CD8-positive, alpha-beta memory T cell (primary cell): ENCODE measurements around the gene FAM110A. TPM values are rescaled to one million over a fixed set of nuclear protein-coding genes. Genes with fewer than 3 reads are reported as not detected.

Experiments
- CTCF ChIA-PET: fragments of 350-600 bp; sonication (Branson Sonifier 250); formaldehyde crosslinking; loops from one replicate; lab custom pipeline; 2021; ENCODE audit warnings: antibody characterized with exemption; lab: Charles Lee
- POLR2A ChIA-PET: fragments of 350-600 bp; sonication (Branson Sonifier 250); formaldehyde crosslinking; loops from one replicate; lab custom pipeline; 2021; ENCODE audit warnings: antibody characterized with exemption; lab: Charles Lee
- DNase-seq, 5 donors: peaks; one replicate each; pipeline versions ENCODE4 v3.0.0 to v3.0.0-alpha.2; 2020 to 2022; ENCODE audit warnings: mixed read lengths in 1 of 5
- H3K27ac ChIP-seq: one replicate; pipeline ENCODE4 v1.7.0; 2013; ENCODE audit warnings: low read depth, mild to moderate bottlenecking, low read length, moderate library complexity
- H3K27me3 ChIP-seq: 2 replicates; pipeline ENCODE4 v1.7.0; 2013; ENCODE audit warnings: low read length, mild to moderate bottlenecking; ENCODE audit not compliant: insufficient read depth, poor library complexity, severe bottlenecking
- H3K36me3 ChIP-seq: 2 replicates; pipeline ENCODE4 v1.7.0; 2013; ENCODE audit warnings: mild to moderate bottlenecking, low read length, moderate library complexity; ENCODE audit not compliant: insufficient read depth
- H3K4me1 ChIP-seq: 2 replicates; pipeline ENCODE4 v1.7.0; 2013; ENCODE audit warnings: mild to moderate bottlenecking, low read length, moderate library complexity; ENCODE audit not compliant: insufficient read depth
- H3K4me3 ChIP-seq: 2 replicates; pipeline ENCODE4 v1.7.0; 2013; ENCODE audit warnings: mild to moderate bottlenecking, low read length
- H3K9me3 ChIP-seq: 2 replicates; pipeline ENCODE4 v1.7.0; 2013; ENCODE audit warnings: mild to moderate bottlenecking, low read length
- H3K27ac Mint-ChIP-seq, 8 donors: one replicate each; pipeline ENCODE4 v1.8.0; 2020 to 2021; ENCODE audit warnings: mixed read lengths in 8 of 8, mild to moderate bottlenecking in 6 of 8, inconsistent platforms in 3 of 8, moderate library complexity in 3 of 8
- H3K27me3 Mint-ChIP-seq, 2 donors: one replicate each; pipeline ENCODE4 v1.8.0; 2020 to 2021; ENCODE audit warnings: mixed read lengths in 2 of 2, mild to moderate bottlenecking in 1 of 2, moderate library complexity in 1 of 2
- H3K36me3 Mint-ChIP-seq, 3 donors: one replicate each; pipeline ENCODE4 v1.8.0; 2020 to 2021; ENCODE audit warnings: mixed read lengths in 3 of 3, inconsistent platforms in 1 of 3, mild to moderate bottlenecking in 1 of 3
- H3K4me1 Mint-ChIP-seq, 3 donors: one replicate each; pipeline ENCODE4 v1.8.0; 2020 to 2021; ENCODE audit warnings: mixed read lengths in 3 of 3, inconsistent platforms in 1 of 3, mild to moderate bottlenecking in 1 of 3
- H3K4me3 Mint-ChIP-seq, 7 donors: one replicate each; pipeline ENCODE4 v1.8.0; 2020 to 2021; ENCODE audit warnings: mixed read lengths in 7 of 7, mild to moderate bottlenecking in 6 of 7, moderate library complexity in 4 of 7, inconsistent platforms in 2 of 7
- H3K9me3 Mint-ChIP-seq, 5 donors: one replicate each; pipeline ENCODE4 v1.8.0; 2020 to 2022; ENCODE audit warnings: mixed read lengths in 5 of 5, mild to moderate bottlenecking in 3 of 5, moderate library complexity in 2 of 5, inconsistent platforms in 1 of 5
- polyA plus RNA-seq: library from polyadenylated mRNA; unstranded; fragments of 300-500 nt; fragmentation: Illumina TruSeq; gene quantifications from one replicate; pipeline ENCODE4 v1.2.3, GENCODE V29; 2021
- total RNA-seq, 2 experiments: library from RNA; stranded (reverse); gene quantifications; one replicate each; pipeline ENCODE4 v1.2.3, GENCODE V29; 2021

FAM110A gene
- total and polyA plus RNA-seq, 3 experiments from 2014 or later, result 13.3 to 15.0 (median 14.9) TPM

DNA sequence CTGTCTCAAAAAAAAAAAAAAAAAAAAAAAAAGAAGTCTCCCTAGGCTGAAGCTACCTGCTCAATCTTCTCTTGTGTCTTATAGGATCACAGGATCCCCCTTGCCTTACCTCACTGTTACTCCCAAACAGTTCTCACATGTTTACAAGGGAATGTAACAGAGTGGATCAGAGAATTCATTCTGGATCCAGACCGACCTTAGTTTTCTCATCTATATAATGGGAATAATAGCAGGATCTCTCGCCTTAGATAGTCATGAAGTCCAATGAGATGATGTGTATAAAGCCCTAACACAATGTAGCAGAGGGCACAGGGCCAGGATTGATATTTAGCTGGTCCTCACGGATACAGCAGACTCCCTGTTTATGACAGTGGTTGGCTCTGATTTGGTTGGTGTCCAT lies 2.3 kb upstream of the FAM110A start:
- no peak for DNase-seq
- no peak overlapping the region for H3K4me3 ChIP-seq
- H3K9me3 ChIP-seq, result no peaks in the 10 kb centered on the region
- peaks cover 26 to 30% (median 27%) of the 10 kb centered on the region in 3 donors for H3K4me1 Mint-ChIP-seq
- no peak overlapping the region for H3K27ac Mint-ChIP-seq
- no peak overlapping the region for H3K27ac ChIP-seq
- no peaks in the 10 kb centered on the region for H3K9me3 Mint-ChIP-seq
- H3K36me3 Mint-ChIP-seq, result peaks cover 0 to 4% (median 0%) of the 10 kb centered on the region in 3 donors
- ChIA-PET POLR2A (no interaction called here), CTCF (interaction anchor here (1.0 to 3.6 kb wide), 4 partner anchors 10 to 185 kb away, joined by 4 to 45 read pairs (median 12); no protein-coding TSS in a partner anchor)
- H3K4me1 ChIP-seq, result peaks cover 20% of the 10 kb centered on the region
- no peak overlapping the region for H3K4me3 Mint-ChIP-seq
- no peaks in the 10 kb centered on the region for H3K36me3 ChIP-seq
- H3K27me3 Mint-ChIP-seq, result no peaks in the 10 kb centered on the region
- H3K27me3 ChIP-seq, result no peaks in the 10 kb centered on the region

DNA sequence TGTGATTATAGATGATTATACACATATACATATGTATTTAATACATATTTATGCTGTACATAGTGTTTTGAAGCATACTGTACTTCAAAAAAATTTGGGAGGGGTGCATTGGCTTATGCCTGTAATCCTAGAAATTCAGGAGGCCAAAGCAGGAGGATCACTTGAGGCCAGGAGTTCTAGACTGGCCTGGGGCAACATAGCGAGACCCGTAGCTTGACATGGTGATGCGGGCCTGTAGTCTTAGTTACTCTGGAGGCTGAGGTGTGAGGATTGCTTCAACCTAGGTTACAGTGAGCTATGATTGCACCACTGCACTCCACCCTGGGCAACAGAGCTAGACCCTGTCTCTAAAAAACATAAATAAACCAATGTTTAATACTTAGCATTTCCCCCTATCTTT lies 1.6 kb upstream of the FAM110A start:
- no peak overlapping the region for H3K4me3 ChIP-seq
- H3K9me3 Mint-ChIP-seq, result no peaks in the 10 kb centered on the region
- no peaks in the 10 kb centered on the region for H3K27me3 ChIP-seq
- POLR2A ChIA-PET, result interaction anchor here (2.7 kb wide), 1 partner anchor 13 kb away, joined by 48 read pairs; no protein-coding TSS in a partner anchor
- no peaks in the 10 kb centered on the region for H3K9me3 ChIP-seq
- H3K36me3 ChIP-seq, result no peaks in the 10 kb centered on the region
- CTCF ChIA-PET, result interaction anchor here (1.4 to 3.6 kb wide), 5 partner anchors 9 to 124 kb away, joined by 5 to 45 read pairs (median 9); no protein-coding TSS in a partner anchor
- peak overlapping the region in 1 of 8 donors; percentile 24 for H3K27ac Mint-ChIP-seq
- H3K4me1 Mint-ChIP-seq, result peaks cover 31 to 37% (median 35%) of the 10 kb centered on the region in 3 donors
- DNase-seq, result no peak
- H3K27me3 Mint-ChIP-seq, result no peaks in the 10 kb centered on the region
- H3K36me3 Mint-ChIP-seq, result peaks cover 0 to 4% (median 0%) of the 10 kb centered on the region in 3 donors
- H3K27ac ChIP-seq, result no peak overlapping the region
- peaks cover 27% of the 10 kb centered on the region for H3K4me1 ChIP-seq
- H3K4me3 Mint-ChIP-seq, result no peak overlapping the region

DNA sequence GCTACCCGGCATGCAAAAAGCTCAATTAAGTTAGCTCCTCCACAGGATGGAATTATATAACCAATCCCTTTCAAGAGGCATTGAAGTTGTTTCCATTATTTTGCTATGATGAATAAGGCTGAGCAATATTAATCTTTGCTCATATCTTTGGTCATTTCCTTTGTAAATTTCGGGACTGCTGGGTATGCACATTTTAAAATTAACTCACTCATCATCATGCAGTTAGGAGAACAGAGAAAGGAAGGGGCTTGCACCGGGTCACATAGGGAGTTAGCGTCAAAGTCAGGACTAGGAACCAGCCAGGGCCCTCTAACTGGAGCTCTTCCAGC lies 430 bp upstream of the FAM110A start:
- no peaks in the 10 kb centered on the region for H3K36me3 ChIP-seq
- Mint-ChIP-seq H3K27me3 (no peaks in the 10 kb centered on the region), H3K36me3 (peaks cover 0 to 4% (median 0%) of the 10 kb centered on the region in 3 donors), H3K4me1 (peaks cover 36 to 48% (median 44%) of the 10 kb centered on the region in 3 donors), H3K27ac (peak overlapping the region; percentile 54 to 98 (median 94)), H3K4me3 (peak overlapping the region; percentile 84 to 93 (median 89)), H3K9me3 (no peaks in the 10 kb centered on the region)
- DNase-seq, result no peak
- peak overlapping the region; percentile 95 for H3K4me3 ChIP-seq
- H3K9me3 ChIP-seq, result no peaks in the 10 kb centered on the region
- CTCF ChIA-PET, result interaction anchor here (0.7 to 3.6 kb wide), 9 partner anchors 8 to 142 kb away, joined by 3 to 45 read pairs (median 6); no protein-coding TSS in a partner anchor
- POLR2A ChIA-PET, result interaction anchor here (0.8 to 2.7 kb wide), 2 partner anchors 8 to 12 kb away, joined by 3 to 48 read pairs; no protein-coding TSS in a partner anchor
- peaks cover 37% of the 10 kb centered on the region for H3K4me1 ChIP-seq
- H3K27ac ChIP-seq, result peak overlapping the region; percentile 94
- no peaks in the 10 kb centered on the region for H3K27me3 ChIP-seq

DNA sequence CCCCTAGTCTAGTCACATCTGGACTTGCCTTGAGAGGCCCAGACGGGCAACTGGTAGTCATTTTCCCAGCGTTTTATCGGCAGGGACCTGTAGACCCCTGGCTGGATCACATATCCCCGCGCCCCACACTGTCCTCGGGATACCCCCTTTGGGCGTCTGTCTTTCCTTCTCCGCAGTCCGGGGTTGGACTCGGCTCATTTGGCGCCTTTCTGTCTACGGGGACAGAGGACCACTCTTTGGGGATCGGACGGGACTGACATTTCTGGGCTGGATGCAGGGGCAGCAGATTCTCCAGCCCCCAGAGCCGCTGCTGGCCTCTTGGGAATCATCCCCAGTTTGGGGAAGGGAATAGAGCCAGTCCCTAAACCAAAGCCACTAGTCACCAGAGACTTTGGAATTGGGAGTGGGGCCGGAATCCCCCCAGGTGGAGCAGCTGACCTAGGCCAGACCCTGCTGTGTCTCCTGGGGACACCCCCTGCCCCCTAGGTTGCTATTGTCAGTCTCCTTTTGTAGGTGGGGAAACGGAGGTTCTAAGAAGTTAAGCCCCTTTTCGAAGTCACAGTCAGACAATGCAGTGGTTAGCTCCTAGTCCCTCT lies 734 bp downstream of the FAM110A start:
- H3K27me3 Mint-ChIP-seq, result no peaks in the 10 kb centered on the region
- peak overlapping the region; percentile 84 to 93 (median 89) for H3K4me3 Mint-ChIP-seq
- H3K9me3 Mint-ChIP-seq, result no peaks in the 10 kb centered on the region
- Histone ChIP-seq H3K4me1 (peaks cover 37% of the 10 kb centered on the region), H3K9me3 (no peaks in the 10 kb centered on the region), H3K27me3 (no peaks in the 10 kb centered on the region), H3K36me3 (no peaks in the 10 kb centered on the region), H3K27ac (peak overlapping the region; percentile 94), H3K4me3 (peak overlapping the region; percentile 95)
- H3K27ac Mint-ChIP-seq, result peak overlapping the region; percentile 54 to 98 (median 94)
- ChIA-PET POLR2A (interaction anchor here (2.7 kb wide), 1 partner anchor 11 kb away, joined by 48 read pairs; no protein-coding TSS in a partner anchor), CTCF (interaction anchor here (1.6 to 3.6 kb wide), 4 partner anchors 10 to 122 kb away, joined by 6 to 45 read pairs (median 14); no protein-coding TSS in a partner anchor)
- H3K4me1 Mint-ChIP-seq, result peaks cover 41 to 53% (median 50%) of the 10 kb centered on the region in 3 donors
- DNase-seq, result no peak
- peaks cover 0 to 7% (median 0%) of the 10 kb centered on the region in 3 donors for H3K36me3 Mint-ChIP-seq

DNA sequence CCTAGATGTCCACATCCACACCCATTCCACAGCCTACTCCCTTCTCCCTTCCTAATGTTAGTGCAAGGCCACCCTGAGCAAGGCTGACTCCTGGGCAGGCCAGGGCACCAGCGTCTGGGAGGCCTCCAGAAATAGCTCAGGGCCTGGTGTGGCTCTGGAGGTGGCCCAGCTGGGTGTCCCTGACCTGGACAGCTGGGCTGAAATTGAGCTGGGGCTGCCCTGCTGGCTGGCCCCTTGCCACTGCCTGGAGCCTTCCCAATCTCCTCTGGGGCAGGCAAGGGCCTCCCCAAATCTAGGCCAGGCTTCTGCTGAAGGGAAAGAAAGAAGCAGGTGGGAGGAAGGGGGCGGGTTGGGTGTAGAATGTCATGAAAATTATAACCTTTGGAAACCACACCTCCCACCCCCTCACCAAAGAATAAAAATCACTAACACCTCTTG lies 2.1 kb downstream of the FAM110A start:
- Mint-ChIP-seq H3K4me3 (peak overlapping the region in 6 of 7 donors; percentile 66 to 90 (median 84)), H3K36me3 (peaks cover 0 to 10% (median 0%) of the 10 kb centered on the region in 3 donors), H3K27me3 (no peaks in the 10 kb centered on the region), H3K9me3 (no peaks in the 10 kb centered on the region), H3K27ac (peak overlapping the region in 7 of 8 donors; percentile 61 to 94 (median 81)), H3K4me1 (peaks cover 44 to 62% (median 53%) of the 10 kb centered on the region in 3 donors)
- DNase-seq, result no peak
- CTCF ChIA-PET, result no interaction called here
- H3K4me1 ChIP-seq, result peaks cover 37% of the 10 kb centered on the region
- H3K36me3 ChIP-seq, result no peaks in the 10 kb centered on the region
- no peak overlapping the region for H3K4me3 ChIP-seq
- H3K27ac ChIP-seq, result no peak overlapping the region
- POLR2A ChIA-PET, result interaction anchor here (1.2 kb wide), 1 partner anchor 9 kb away, joined by 4 read pairs; no protein-coding TSS in a partner anchor
- H3K9me3 ChIP-seq, result no peaks in the 10 kb centered on the region
- H3K27me3 ChIP-seq, result no peaks in the 10 kb centered on the region

DNA sequence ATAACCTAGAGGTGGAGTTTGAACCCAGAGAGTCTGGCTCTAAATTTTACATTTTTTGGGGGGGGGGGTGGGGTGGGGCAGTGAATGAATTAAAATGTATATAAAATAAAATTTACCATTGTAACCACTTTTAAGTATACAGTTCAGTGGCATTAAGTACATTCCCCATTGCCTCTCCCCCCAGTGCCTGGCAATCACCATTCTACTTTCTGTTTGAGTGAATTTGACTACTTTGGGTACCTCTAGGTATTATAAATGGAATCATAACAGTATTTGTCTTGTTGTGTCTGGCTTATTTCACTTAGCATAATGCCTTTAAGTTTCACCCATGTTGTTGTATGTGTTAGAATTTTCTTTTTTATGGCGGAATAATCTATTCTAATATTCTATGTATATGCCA lies 2.7 kb downstream of the FAM110A start:
- H3K27ac ChIP-seq, result no peak overlapping the region
- H3K9me3 ChIP-seq, result no peaks in the 10 kb centered on the region
- H3K9me3 Mint-ChIP-seq, result no peaks in the 10 kb centered on the region
- peak overlapping the region; percentile 22 for H3K4me3 ChIP-seq
- ChIA-PET CTCF (no interaction called here), POLR2A (no interaction called here)
- H3K36me3 Mint-ChIP-seq, result peaks cover 0 to 10% (median 0%) of the 10 kb centered on the region in 3 donors
- no peak for DNase-seq
- H3K27ac Mint-ChIP-seq, result peak overlapping the region; percentile 21 to 90 (median 74)
- H3K4me1 Mint-ChIP-seq, result peaks cover 44 to 64% (median 54%) of the 10 kb centered on the region in 3 donors
- no peaks in the 10 kb centered on the region for H3K27me3 Mint-ChIP-seq
- H3K27me3 ChIP-seq, result no peaks in the 10 kb centered on the region
- no peaks in the 10 kb centered on the region for H3K36me3 ChIP-seq
- peak overlapping the region in 4 of 7 donors; percentile 45 to 79 (median 58) for H3K4me3 Mint-ChIP-seq
- H3K4me1 ChIP-seq, result peaks cover 37% of the 10 kb centered on the region

DNA sequence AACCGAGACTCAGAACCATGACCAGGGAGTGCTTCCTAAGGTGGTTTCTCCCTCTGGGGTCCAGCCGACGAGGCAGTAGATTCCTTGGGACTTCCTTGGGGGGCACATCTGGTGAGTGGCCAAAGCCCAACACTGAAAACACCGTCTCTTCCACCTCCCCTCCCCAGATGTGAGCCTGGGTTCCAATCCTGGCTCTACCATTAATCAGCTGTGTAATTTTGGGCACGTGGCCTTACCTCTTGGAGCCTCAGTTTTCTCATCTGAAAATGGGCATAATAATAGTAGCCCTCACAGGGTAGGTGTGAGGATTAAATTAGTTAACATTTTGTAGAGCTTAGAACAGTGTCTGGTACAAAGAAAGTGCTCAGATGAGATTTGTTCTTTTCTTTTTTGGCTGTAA lies 5.5 kb downstream of the FAM110A start:
- POLR2A ChIA-PET, result no interaction called here
- no peaks in the 10 kb centered on the region for H3K9me3 Mint-ChIP-seq
- peak overlapping the region in 3 of 8 donors; percentile 6 to 91 (median 31) for H3K27ac Mint-ChIP-seq
- H3K4me1 ChIP-seq, result peaks cover 58% of the 10 kb centered on the region
- no peaks in the 10 kb centered on the region for H3K27me3 Mint-ChIP-seq
- H3K36me3 ChIP-seq, result no peaks in the 10 kb centered on the region
- peaks cover 0 to 8% (median 0%) of the 10 kb centered on the region in 3 donors for H3K36me3 Mint-ChIP-seq
- no peak overlapping the region for H3K27ac ChIP-seq
- H3K4me1 Mint-ChIP-seq, result peaks cover 50 to 70% (median 53%) of the 10 kb centered on the region in 3 donors
- CTCF ChIA-PET, result no interaction called here
- no peaks in the 10 kb centered on the region for H3K27me3 ChIP-seq
- H3K4me3 ChIP-seq, result no peak overlapping the region
- peak overlapping the region in 2 of 7 donors; percentile 32 to 74 for H3K4me3 Mint-ChIP-seq
- DNase-seq, result no peak
- no peaks in the 10 kb centered on the region for H3K9me3 ChIP-seq

DNA sequence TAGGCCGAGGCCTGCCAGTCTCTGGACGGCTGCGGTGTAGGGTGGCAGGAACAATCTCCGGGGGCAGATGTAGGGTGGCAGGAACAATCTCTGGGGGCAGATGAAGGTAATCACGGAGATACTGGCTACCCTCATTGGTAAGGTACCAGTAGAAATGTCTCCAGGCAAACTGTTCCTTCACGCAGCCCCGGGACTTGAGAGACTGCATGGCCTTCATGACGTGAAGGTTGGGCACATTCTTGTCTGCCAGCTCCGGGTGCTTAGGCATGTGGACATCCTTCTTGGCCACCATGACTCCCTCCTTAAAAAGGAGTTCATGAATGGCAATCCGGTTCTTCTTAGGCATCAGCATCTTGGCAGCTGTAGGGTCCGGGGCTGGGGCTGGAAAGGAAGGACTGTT lies 6.1 kb downstream of the FAM110A start:
- peaks cover 56% of the 10 kb centered on the region for H3K4me1 ChIP-seq
- H3K27me3 Mint-ChIP-seq, result no peaks in the 10 kb centered on the region

More for the DNA sequence above, 6.1 kb downstream of the FAM110A start:
- H3K27ac Mint-ChIP-seq, result peak overlapping the region in 2 of 8 donors; percentile 31 to 36
- H3K36me3 Mint-ChIP-seq, result peaks cover 0 to 6% (median 0%) of the 10 kb centered on the region in 3 donors
- ChIA-PET CTCF (no interaction called here), POLR2A (no interaction called here)
- H3K9me3 ChIP-seq, result no peaks in the 10 kb centered on the region
- H3K27ac ChIP-seq, result no peak overlapping the region
- DNase-seq, result no peak
- no peaks in the 10 kb centered on the region for H3K36me3 ChIP-seq
- no peaks in the 10 kb centered on the region for H3K27me3 ChIP-seq
- no peaks in the 10 kb centered on the region for H3K9me3 Mint-ChIP-seq
- H3K4me3 ChIP-seq, result no peak overlapping the region
- peak overlapping the region in 2 of 7 donors; percentile 29 to 74 for H3K4me3 Mint-ChIP-seq
- H3K4me1 Mint-ChIP-seq, result peaks cover 50 to 70% (median 54%) of the 10 kb centered on the region in 3 donors
